ENCODE data around the gene CSRNP3.

CSRNP3 gene

DNA sequence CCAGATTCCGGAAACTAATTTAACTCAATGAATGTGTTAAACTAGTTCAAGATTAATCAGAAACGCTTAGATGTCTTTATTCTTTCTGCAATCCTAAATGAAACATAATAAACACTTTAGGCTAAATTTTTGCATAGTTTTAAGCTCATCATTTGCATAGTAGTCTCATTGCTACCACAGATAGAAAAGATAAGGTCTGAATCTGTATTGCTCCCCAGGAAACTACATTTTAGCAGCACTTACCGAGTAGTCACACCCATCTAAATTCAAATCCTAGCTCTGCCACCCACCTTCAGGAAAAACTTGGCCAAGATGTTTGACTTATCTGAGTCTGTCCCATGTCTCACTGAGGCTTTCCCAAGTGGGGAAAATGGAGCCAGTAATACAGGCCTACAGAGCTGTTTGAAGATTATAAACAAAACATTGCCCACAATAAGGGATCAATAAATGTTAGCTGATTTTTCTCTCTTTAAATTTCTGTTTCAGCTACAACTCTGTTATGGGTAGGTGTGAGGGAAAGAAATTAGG lies 237.5 kb downstream of the CSRNP3 start:
- H3K4me3 ChIP-seq (ENCODE audit: insufficient read length, low read depth) = no peak overlapping the region
- no peak overlapping the region for H3K9ac ChIP-seq (ENCODE audit: insufficient read length, low read depth)
- no peak for TF ChIP-seq ZNF274 (IDR thresholded peaks at IDR 0.05; ENCODE audit: low read depth, low read length)
- no peak for TF ChIP-seq YY1 (IDR thresholded peaks at IDR 0.05; ENCODE audit: insufficient read depth, insufficient read length)
- TF ChIP-seq SUZ12 (IDR thresholded peaks at IDR 0.05; ENCODE audit: extremely low read depth, insufficient read depth, insufficient read length) = no peak
- DNase-seq (ENCODE audit: low read depth, low spot score) = no peak
- H3K27me3 ChIP-seq (ENCODE audit: insufficient read depth, insufficient read length) = no peaks in the 10 kb centered on the region
- no peaks in the 10 kb centered on the region for H3K4me1 ChIP-seq (ENCODE audit: insufficient read depth, insufficient read length)
- H3K9me3 ChIP-seq (ENCODE audit: insufficient read depth, low read length) = no peaks in the 10 kb centered on the region; the same call in 1 of the 2 replicates
- H3K36me3 ChIP-seq (ENCODE audit: insufficient read depth, insufficient read length, low read length) = no peaks in the 10 kb centered on the region

DNA sequence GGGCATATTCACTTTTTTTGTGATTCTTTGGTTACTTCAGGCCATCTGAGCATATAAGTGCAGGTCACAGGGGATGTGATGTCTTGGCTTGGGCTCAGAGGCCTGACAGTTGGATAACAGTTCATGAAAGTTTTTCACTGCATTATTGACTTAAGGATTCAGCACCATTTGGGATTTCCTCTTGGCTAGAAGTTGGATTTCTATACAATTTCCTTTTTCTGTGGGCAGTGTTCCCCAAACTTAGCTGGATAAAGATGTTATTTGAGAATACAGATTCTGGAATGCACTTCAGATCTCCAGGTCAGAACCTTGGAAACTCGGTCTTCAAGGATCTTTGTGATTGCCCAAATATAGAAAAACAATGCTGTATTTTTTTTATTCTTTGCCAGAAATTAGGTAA lies 246.6 kb downstream of the CSRNP3 start:
- Histone ChIP-seq H3K36me3 (ENCODE audit: insufficient read depth, insufficient read length, low read length) (no peaks in the 10 kb centered on the region), H3K27me3 (ENCODE audit: insufficient read depth, insufficient read length) (no peaks in the 10 kb centered on the region), H3K4me1 (ENCODE audit: insufficient read depth, insufficient read length) (no peaks in the 10 kb centered on the region), H3K9ac (ENCODE audit: insufficient read length, low read depth) (no peak overlapping the region), H3K4me3 (ENCODE audit: insufficient read length, low read depth) (no peak overlapping the region), H3K9me3 (ENCODE audit: insufficient read depth, low read length) (no peaks in the 10 kb centered on the region)
- DNase-seq (ENCODE audit: low read depth, low spot score) = no peak
- TF ChIP-seq YY1 (IDR thresholded peaks at IDR 0.05; ENCODE audit: insufficient read depth, insufficient read length) (no peak), SUZ12 (IDR thresholded peaks at IDR 0.05; ENCODE audit: extremely low read depth, insufficient read depth, insufficient read length) (no peak), ZNF274 (IDR thresholded peaks at IDR 0.05; ENCODE audit: low read depth, low read length) (no peak)

DNA sequence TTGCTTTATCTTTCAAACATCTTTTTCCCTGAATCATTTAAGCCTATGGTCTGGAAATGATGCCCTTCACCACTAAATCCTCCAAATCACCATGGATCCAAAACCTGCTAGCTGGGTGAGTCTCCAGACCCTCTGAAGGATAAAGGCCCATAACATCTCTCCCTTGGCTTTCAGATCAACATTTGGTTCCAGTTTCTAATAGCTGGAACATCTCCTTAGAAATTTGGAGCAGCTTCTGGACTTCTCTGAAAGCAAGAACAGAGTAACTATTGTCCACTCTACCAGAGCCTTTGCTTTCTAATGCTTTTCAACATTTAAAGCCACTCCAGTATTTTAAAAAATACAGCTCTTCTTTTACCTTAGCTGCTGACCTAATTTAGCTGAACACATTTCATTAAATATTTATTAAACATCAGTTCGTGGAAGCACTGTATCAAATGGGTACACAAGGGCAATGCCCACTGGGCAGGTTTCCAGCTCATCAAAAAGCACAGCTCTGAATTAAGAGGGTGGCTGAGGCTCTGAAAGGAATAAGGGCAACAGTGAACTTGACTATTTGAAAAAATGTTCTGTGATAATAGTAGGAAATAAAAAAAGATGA lies 249.2 kb downstream of the CSRNP3 start:
- no peak for DNase-seq (ENCODE audit: low read depth, low spot score)
- TF ChIP-seq YY1 (IDR thresholded peaks at IDR 0.05; ENCODE audit: insufficient read depth, insufficient read length) = no peak
- no peak for TF ChIP-seq ZNF274 (IDR thresholded peaks at IDR 0.05; ENCODE audit: low read depth, low read length)
- TF ChIP-seq SUZ12 (IDR thresholded peaks at IDR 0.05; ENCODE audit: extremely low read depth, insufficient read depth, insufficient read length) = no peak
- H3K4me3 ChIP-seq (ENCODE audit: insufficient read length, low read depth) = no peak overlapping the region
- H3K9ac ChIP-seq (ENCODE audit: insufficient read length, low read depth) = no peak overlapping the region
- H3K9me3 ChIP-seq (ENCODE audit: insufficient read depth, low read length) = no peaks in the 10 kb centered on the region
- H3K36me3 ChIP-seq (ENCODE audit: insufficient read depth, insufficient read length, low read length) = no peaks in the 10 kb centered on the region
- no peaks in the 10 kb centered on the region for H3K4me1 ChIP-seq (ENCODE audit: insufficient read depth, insufficient read length)
- H3K27me3 ChIP-seq (ENCODE audit: insufficient read depth, insufficient read length) = no peaks in the 10 kb centered on the region

DNA sequence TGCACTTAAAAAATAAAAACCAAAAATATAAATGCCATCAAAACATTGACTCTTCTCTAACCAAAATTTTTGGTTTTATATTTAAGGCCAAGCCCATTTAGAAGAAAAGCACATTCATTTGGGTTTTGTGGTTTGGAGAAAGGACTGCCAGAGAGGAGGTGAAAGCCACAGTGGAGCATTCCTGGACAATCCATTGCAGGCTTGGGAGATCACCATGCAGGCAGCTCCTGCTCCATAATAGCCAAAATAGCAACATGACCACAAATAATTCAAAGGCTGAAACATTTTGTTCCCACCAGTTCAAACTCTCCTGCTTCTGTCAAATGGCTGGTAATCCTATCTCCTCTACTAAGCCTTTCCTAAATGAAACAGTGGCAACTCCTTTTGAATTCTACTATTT lies 251.0 kb downstream of the CSRNP3 start:
- Histone ChIP-seq H3K4me1 (ENCODE audit: insufficient read depth, insufficient read length) (no peaks in the 10 kb centered on the region), H3K9me3 (ENCODE audit: insufficient read depth, low read length) (no peaks in the 10 kb centered on the region), H3K36me3 (ENCODE audit: insufficient read depth, insufficient read length, low read length) (no peaks in the 10 kb centered on the region), H3K9ac (ENCODE audit: insufficient read length, low read depth) (no peak overlapping the region), H3K27me3 (ENCODE audit: insufficient read depth, insufficient read length) (no peaks in the 10 kb centered on the region), H3K4me3 (ENCODE audit: insufficient read length, low read depth) (no peak overlapping the region)
- no peak for DNase-seq (ENCODE audit: low read depth, low spot score)
- TF ChIP-seq YY1 (IDR thresholded peaks at IDR 0.05; ENCODE audit: insufficient read depth, insufficient read length) = no peak
- TF ChIP-seq ZNF274 (IDR thresholded peaks at IDR 0.05; ENCODE audit: low read depth, low read length) = no peak
- no peak for TF ChIP-seq SUZ12 (IDR thresholded peaks at IDR 0.05; ENCODE audit: extremely low read depth, insufficient read depth, insufficient read length)

DNA sequence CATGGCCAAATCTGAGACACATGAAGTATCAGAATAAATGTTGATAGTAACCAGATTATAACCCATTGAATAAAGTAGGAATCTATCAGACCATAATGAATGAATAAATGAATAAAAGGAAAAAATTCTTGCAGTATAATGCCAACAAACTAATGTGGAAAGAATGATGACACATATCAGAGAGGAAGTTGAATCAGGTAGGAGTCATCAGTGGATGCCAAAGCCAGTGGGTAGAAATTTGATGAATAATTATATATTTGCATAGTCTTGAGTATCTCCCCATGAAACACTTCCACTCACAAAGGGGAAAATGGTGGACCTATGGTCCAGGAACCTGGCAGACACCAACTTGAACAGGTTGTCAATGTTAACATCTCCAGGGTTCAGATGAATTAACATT lies 255.9 kb downstream of the CSRNP3 start:
- Histone ChIP-seq H3K4me3 (ENCODE audit: insufficient read length, low read depth) (no peak overlapping the region), H3K36me3 (ENCODE audit: insufficient read depth, insufficient read length, low read length) (no peaks in the 10 kb centered on the region), H3K4me1 (ENCODE audit: insufficient read depth, insufficient read length) (no peaks in the 10 kb centered on the region), H3K9me3 (ENCODE audit: insufficient read depth, low read length) (no peaks in the 10 kb centered on the region), H3K27me3 (ENCODE audit: insufficient read depth, insufficient read length) (no peaks in the 10 kb centered on the region), H3K9ac (ENCODE audit: insufficient read length, low read depth) (no peak overlapping the region)
- DNase-seq (ENCODE audit: low read depth, low spot score) = no peak
- TF ChIP-seq SUZ12 (IDR thresholded peaks at IDR 0.05; ENCODE audit: extremely low read depth, insufficient read depth, insufficient read length) (no peak), YY1 (IDR thresholded peaks at IDR 0.05; ENCODE audit: insufficient read depth, insufficient read length) (no peak), ZNF274 (IDR thresholded peaks at IDR 0.05; ENCODE audit: low read depth, low read length) (no peak)

Data from NT2/D1 (cell line).